B cell (primary cell): Measurements from ENCODE around the gene TUT1.

Experiments
- CTCF ChIP-seq: fragments of 200-600 bp; IDR thresholded peaks from one replicate; pipeline ENCODE4 v1.8.0; 2022; ENCODE audit warnings: antibody characterized with exemption, mild to moderate bottlenecking
- EZH2 ChIP-seq: IDR thresholded peaks from 2 replicates; pipeline ENCODE4 v1.6.1; 2012; ENCODE audit warnings: borderline replicate concordance, low read depth, mild to moderate bottlenecking, moderate library complexity, low read length; ENCODE audit not compliant: insufficient read depth, poor library complexity, severe bottlenecking

- TF ChIP-seq CTCF = no peak
- no peak for TF ChIP-seq EZH2
Measured at GRCh38 chr11:62607714-62608113, 16.4 kb upstream of the TUT1 start.
